GM18520 (cell line): ENCODE results near the gene CMSS1.

Experiments
- ATAC-seq: cut with Tn5 transposase; IDR thresholded peaks from one replicate; pipeline ENCODE4 v1.9.1; 2021; ENCODE audit not compliant: unreplicated experiment

CMSS1 gene

GRCh38 chr3:99954914-99955644 is 137.4 kb downstream of the CMSS1 start:
- no peak for ATAC-seq

DNA sequence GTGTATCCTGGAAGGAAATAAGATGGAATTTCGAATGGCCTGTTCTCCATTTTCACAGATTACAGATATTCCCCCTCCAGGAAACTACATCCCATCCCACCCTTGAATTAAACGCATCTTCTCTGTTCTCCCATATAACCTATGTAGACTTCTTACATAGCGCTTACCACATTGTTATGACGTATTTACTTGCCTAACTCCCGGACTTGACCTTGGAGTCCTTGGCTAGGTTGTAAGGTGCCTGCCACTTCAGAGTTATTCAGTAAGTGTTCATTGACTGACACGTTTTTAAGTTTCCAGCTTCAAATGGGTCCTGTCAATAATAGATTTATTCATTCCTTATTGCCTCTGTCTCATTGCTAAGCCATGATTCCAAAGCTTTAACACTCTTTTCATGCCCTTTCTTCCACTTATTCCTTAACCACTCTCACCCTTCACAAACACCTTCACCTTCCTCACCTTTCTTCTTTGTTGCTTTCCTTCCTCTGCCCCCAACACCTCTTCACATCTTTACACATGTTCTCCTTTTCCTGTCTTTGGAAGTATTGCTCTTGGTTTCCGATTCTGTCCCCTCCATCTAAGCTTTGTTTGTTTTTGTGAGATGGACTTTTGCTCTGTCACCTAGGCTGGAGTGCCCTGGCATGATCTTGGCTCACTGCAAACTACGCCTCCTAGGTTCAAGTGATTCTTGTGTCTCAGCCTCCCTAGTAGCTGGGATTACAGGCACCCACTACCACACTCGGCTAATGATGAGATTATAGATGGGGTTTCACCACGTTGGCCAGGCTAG is 138.3 kb downstream of the CMSS1 start:
- no peak for ATAC-seq

DNA sequence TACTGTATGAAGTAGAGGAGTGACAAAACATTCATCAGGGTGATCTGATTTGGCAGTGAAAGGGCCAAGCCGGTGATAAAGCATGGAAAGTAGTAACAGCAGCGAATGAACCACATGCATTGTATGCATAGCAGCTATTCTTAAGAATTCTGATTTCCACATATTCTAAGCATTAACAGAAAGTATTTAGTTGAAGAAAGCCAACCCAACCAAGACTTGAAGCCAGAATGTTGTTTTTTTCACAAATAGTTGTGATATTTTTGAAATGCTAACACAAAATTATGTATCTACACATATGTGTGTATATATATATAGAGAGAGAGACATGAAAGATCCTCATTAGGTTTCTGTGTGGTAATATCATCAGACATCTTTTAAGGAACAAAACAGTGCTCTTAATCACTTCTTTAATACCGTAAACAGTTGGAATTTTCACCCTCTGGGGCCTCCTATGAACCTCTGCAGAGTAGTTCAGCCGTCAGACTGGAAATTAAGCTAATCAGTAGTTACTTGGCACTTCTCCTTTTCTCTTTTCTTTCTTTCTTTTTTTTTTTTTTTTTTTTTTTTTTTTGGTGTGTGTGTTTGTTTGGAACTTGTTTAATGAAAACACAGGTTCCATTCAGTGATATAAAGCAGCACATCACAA is 139.6 kb downstream of the CMSS1 start:
- ATAC-seq = no peak

DNA sequence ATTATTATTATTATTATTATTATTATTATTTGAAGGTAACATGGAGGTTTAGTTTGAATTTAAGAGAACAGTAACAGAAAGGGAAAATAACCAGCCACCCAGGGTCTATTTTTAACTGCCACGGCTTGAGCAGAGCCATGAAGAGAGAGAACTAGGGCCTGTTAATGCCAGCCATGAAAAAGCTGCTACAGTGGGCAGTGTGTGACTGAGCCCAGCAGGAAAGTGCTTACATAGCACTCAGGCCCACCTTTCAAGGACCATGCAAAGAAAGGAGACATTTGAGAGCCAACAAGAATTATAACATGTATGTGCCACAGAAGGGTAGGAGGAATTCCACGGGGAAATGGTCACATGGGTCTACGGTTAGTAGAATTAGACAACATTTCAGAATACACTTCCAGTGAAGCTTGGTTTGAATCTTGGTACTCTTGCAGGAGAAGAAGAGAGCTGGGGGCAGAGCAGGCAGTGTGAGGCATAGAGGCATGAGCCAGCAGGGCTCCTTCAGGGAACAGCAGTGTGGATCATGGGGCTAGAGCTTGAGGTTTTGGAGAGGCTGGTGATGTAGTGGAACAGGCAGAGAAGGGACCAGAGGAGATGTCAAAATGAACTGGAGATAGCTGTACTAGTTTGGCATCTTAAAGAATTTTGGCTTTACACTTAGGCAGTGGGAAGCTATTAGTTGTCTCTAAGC is 140.7 kb downstream of the CMSS1 start:
- no peak for ATAC-seq

DNA sequence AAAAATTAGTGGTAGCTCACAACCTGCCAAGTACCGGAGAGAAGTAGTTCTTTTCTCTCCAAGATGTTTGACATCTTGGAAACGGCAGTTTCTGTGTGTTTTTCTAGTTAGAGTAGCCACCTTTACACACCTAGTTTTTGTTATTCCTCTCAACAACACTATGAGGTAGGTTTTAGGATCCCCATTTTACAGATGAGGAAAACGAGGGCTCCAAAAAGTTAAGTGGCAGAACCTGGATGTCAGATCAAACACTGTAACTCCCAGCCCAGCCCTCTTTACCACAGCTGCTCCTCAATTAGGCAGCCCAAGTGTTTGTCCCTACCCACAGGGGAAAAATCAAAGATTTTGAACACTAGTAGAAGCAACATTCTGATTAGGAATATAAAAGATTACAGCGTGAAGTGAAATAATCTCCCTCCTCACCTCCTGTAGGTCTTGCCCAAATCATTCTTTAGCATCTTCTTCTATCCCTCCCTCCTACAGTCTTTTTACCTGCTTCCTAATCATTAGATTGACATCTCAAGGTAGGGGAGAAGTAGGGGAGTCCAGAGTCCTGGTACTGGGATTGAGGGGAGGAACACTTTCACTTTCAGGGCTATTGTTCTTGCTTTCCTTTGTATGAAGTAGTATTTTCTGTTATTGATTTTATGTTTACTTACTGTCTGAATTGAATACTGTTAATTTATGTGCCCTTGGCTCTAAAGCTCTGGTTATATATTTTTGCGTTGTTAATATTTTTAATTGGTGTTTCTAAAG is 142.6 kb downstream of the CMSS1 start:
- no peak for ATAC-seq

- ATAC-seq = no peak
These were observed 143.3 kb downstream of the CMSS1 start for GRCh38 chr3:99960941-99961340.

GRCh38 chr3:99961756-99962515 is 144.3 kb downstream of the CMSS1 start:
- no peak for ATAC-seq

DNA sequence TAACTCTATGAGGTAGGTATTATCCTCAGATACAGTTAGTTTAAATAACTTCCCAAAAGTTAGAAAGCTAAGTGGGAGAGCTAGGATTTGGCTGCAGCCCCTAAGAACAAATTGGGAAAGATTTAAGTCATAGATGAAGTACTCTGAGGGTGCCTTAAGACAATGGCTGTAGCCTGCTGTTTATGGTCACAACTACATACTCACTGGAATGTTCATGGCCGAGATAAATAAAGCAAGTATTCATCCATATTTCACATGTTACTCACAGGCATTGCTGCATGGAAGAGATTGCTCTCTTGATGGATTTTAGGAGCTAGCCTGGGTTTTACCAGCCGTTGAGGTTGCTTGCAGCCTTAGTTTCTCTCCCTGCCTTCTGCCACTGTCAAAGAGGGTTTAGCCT is 145.0 kb downstream of the CMSS1 start:
- ATAC-seq = no peak

DNA sequence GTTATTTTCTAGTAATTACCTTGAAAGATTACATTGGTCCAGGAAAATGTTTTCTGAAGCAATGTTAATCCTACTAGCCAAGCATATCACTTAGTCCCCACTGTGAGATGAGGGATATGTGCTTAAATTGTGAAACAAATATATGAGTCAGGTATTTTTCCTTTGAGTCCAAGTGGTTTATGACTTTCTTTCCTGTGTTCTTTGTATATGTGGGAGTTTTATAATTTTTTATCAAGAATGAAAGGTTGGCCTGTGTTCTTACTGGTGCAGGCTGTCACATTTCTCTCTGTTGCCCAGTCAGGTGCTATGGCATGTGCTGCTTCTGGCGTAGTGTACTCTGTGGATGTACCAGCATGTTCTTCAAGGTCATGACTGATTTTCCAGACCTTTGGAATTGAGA is 147.4 kb downstream of the CMSS1 start:
- no peak for ATAC-seq

- no peak for ATAC-seq
These were observed 148.2 kb downstream of the CMSS1 start for GRCh38 chr3:99965681-99966408.

GRCh38 chr3:99966662-99967416 is 149.2 kb downstream of the CMSS1 start:
- ATAC-seq = no peak

- ATAC-seq = no peak
These were observed 150.1 kb downstream of the CMSS1 start for GRCh38 chr3:99967796-99968195.

DNA sequence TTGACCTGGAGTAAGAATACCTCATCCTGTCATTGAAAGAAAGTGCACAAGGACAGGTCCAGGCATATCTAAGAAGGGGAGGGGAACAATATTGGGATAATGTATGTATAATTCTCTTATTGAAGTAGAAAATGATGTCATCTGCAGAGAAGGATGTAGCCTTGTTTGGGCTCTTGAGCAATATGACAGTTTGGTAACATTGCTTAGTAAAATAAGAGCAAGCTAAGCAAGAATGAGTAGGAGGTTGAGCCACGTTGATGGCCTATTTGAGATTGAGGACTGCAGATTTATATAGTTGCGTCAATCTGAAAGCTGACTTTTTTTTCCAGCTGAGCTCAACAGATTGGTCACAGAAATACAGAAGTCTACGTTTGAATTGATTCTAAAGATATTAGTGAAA is 151.5 kb downstream of the CMSS1 start:
- ATAC-seq = no peak

DNA sequence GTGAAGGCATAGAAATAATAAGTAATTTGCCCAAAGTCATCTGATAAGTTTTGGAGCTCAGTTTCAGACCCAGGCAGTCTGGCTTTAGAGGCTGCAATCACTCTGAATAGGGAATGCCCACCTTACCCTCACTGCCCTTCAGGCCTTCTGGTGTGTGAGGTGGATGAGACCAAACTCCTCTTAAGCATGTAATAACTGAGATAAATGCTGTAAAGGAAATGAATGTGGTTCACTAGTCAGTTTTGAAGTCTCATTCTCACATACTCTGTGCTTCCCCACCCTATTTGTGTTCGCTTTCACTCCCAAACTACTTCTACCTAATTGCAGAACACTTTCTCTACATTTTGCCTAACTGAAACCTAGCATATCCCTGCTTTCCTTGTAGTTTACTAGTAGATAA is 152.5 kb downstream of the CMSS1 start:
- peak; percentile 94 for ATAC-seq

GRCh38 chr3:99971761-99972160 is 154.1 kb downstream of the CMSS1 start:
- ATAC-seq = no peak

- ATAC-seq = no peak
These were observed 154.9 kb downstream of the CMSS1 start for GRCh38 chr3:99972380-99973104.

DNA sequence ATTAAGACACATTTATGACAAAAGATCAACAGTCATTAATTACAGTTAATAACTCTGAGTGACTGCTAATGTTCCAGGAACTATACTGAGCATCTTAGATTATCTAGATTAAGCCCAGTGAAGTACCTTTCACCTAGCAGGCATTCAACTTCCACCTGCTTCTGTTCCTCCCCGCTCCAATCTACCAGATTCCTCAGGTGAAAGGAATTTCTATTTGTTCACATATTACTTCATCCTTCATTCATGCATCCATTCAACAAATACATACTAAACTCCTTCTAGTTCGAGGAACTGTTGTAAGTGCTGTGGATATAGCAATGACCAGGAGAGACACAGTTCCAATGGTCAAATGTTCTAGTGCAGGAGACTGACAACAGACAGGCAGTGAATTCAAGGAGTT is 157.3 kb downstream of the CMSS1 start:
- no peak for ATAC-seq

GRCh38 chr3:99976584-99976983 is 158.9 kb downstream of the CMSS1 start:
- ATAC-seq = no peak
